K562 (cell line): ENCODE data around the gene PRKCQ. TPM values are rescaled to one million over a fixed set of nuclear protein-coding genes. Genes with fewer than 3 reads are reported as not detected.

Experiments used
- ATAC-seq: fragments of 200-7000 bp; cut with Tn5 transposase; 3 replicates; pipeline ENCODE4 v1.9.1; 2020; ENCODE audit warnings: moderate library complexity
- BruUV-seq: library from RNA; stranded (reverse); fragments of 400-500 nt; replicated peaks from 2 replicates; lab custom pipeline; 2021; lab: Mats Ljungman, UMichigan
- CTCF ChIA-PET: fragments of 300-600 bp; formaldehyde crosslinking; extraction: SDS; loops from one replicate; lab custom pipeline; 2021; ENCODE audit warnings: low intra/inter-chr PET ratio; lab: Yijun Ruan, JAX
- POLR2A ChIA-PET: fragments of 300-600, 350-650 bp; sonication (Branson Sonifier 250); formaldehyde crosslinking; extraction: SDS; loops from one replicate; lab custom pipeline; 2021; ENCODE audit warnings: antibody characterized with exemption, inconsistent platforms; lab: Yijun Ruan, JAX
- DNase-seq, 4 experiments: peaks; one replicate each; pipeline versions ENCODE4 v3.0.0 to v3.0.0-alpha.2; 2011 to 2018; ENCODE audit warnings: low spot score in 3 of 4, mixed read lengths in 3 of 4; ENCODE audit errors: extremely low read depth in 1 of 4
- FAIRE-seq: peaks from 2 replicates; lab custom pipeline; 2011; peaks lifted over from hg19 to GRCh38; lab: Jason Lieb, UNC
- H2AFZ ChIP-seq: 2 replicates; pipeline ENCODE4 v1.6.0; 2011; ENCODE audit warnings: low read depth, low read length, control low read depth, inconsistent platforms
- H3K27ac ChIP-seq: fragments of 200-600 bp; 3 replicates; pipeline ENCODE4 v1.8.0; 2011; ENCODE audit warnings: low read depth, mild to moderate bottlenecking, control low read depth, inconsistent platforms, low read length, moderate library complexity, mixed read lengths; ENCODE audit errors: extremely low read depth
- H3K27me3 ChIP-seq, 2 experiments: fragments of 300-600 bp in 1 of 2; 2 replicates in 1 of 2; 3 replicates in 1 of 2; pipeline versions ENCODE4 v1.6.0 to v1.8.0; 2011; ENCODE audit warnings: inconsistent platforms in 2 of 2, low read length in 2 of 2, mild to moderate bottlenecking in 1 of 2, mixed read lengths in 1 of 2, moderate library complexity in 1 of 2; ENCODE audit not compliant: control insufficient read depth in 2 of 2, insufficient read depth in 2 of 2
- H3K36me3 ChIP-seq: fragments of 300-600 bp; 3 replicates; pipeline ENCODE4 v1.8.0; 2011; ENCODE audit warnings: mild to moderate bottlenecking, low read length, inconsistent platforms; ENCODE audit not compliant: control insufficient read depth, insufficient read depth
- H3K4me1 ChIP-seq, 2 experiments: fragments of 200-600 bp in 1 of 2; replicated peaks in 1 of 2; 2 replicates in 1 of 2; 3 replicates in 1 of 2; pipeline versions ENCODE4 v1.5.1 to v1.8.0; 2011; ENCODE audit warnings: inconsistent platforms in 2 of 2, low read length in 2 of 2, mild to moderate bottlenecking in 1 of 2, mixed read lengths in 1 of 2, moderate library complexity in 1 of 2; ENCODE audit not compliant: control insufficient read depth in 2 of 2, insufficient read depth in 2 of 2
- H3K4me2 ChIP-seq: 2 replicates; pipeline ENCODE4 v1.6.1; 2011; ENCODE audit warnings: low read length, control low read depth, inconsistent platforms, mixed read lengths; ENCODE audit not compliant: insufficient read depth
- H3K4me3 ChIP-seq: fragments of 200-600 bp; sonication (generic), shearing (Covaris generic); 2 replicates; pipeline ENCODE4 v1.5.1; 2016; ENCODE audit warnings: control low read depth, inconsistent platforms
- H3K79me2 ChIP-seq: fragments of 200-600 bp; 3 replicates; pipeline ENCODE4 v1.8.0; 2011; ENCODE audit warnings: low read length, inconsistent platforms; ENCODE audit not compliant: control insufficient read depth, insufficient read depth
- H3K9ac ChIP-seq, 2 experiments: 2 replicates each; pipeline versions ENCODE4 v1.6.0 to v1.6.1; 2011; ENCODE audit warnings: low read depth in 2 of 2, low read length in 2 of 2, control low read depth in 1 of 2, inconsistent platforms in 1 of 2, mild to moderate bottlenecking in 1 of 2, mixed read lengths in 1 of 2; ENCODE audit not compliant: insufficient read depth in 1 of 2
- H3K9me1 ChIP-seq: one replicate; pipeline ENCODE4 v1.6.0; 2011; ENCODE audit warnings: inconsistent platforms, mild to moderate bottlenecking, low read length, moderate library complexity; ENCODE audit not compliant: control insufficient read depth, insufficient read depth
- H3K9me3 ChIP-seq: replicated peaks from 2 replicates; pipeline ENCODE4 v1.5.1; 2011; ENCODE audit warnings: low read depth, low read length, inconsistent platforms; ENCODE audit not compliant: control insufficient read depth, insufficient read depth
- H4K20me1 ChIP-seq: replicated peaks from 2 replicates; pipeline ENCODE4 v1.6.1; 2011; ENCODE audit warnings: low read length, inconsistent platforms, mixed read lengths; ENCODE audit not compliant: control insufficient read depth, insufficient read depth
- CLOCK ChIP-seq: fragments of 250-450 bp; sonication (Bioruptor Pico); IDR thresholded peaks from 2 replicates; pipeline ENCODE4 v1.4.0; 2020; ENCODE audit warnings: mild to moderate bottlenecking, moderate library complexity, borderline replicate concordance
- IRF9 ChIP-seq: fragments of 450-650 bp; IDR thresholded peaks from 2 replicates; pipeline ENCODE4 v1.6.1; 2016; ENCODE audit warnings: missing biosample characterization, missing genetic modification characterization
- KDM2B ChIP-seq: fragments of 250-450 bp; sonication (Bioruptor Pico); IDR thresholded peaks from 2 replicates; pipeline ENCODE4 v1.8.0; 2021; ENCODE audit warnings: mild to moderate bottlenecking, moderate library complexity
- MAFK ChIP-seq: IDR thresholded peaks from 2 replicates; pipeline ENCODE4 v1.6.1; 2011; ENCODE audit warnings: low read length, improper control_type of control experiment
- MYC ChIP-seq, 2 experiments: fragments of 250-450 bp in 1 of 2; sonication (Bioruptor Pico) in 1 of 2; IDR thresholded peaks; 2 replicates each; pipeline versions ENCODE4 v1.5.1 to v1.6.1; 2012 to 2021; ENCODE audit warnings: low read depth in 2 of 2, borderline replicate concordance in 1 of 2, improper control_type of control experiment in 1 of 2, low read length in 1 of 2, mild to moderate bottlenecking in 1 of 2, moderate library complexity in 1 of 2
- MYNN ChIP-seq, 2 experiments: sonication (generic); formaldehyde crosslinking in 1 of 2; IDR thresholded peaks; 2 replicates each; pipeline versions ENCODE4 v1.5.0 to v1.6.1; 2016 to 2020; ENCODE audit warnings: antibody characterized with exemption in 1 of 2, missing genetic modification reagents in 1 of 2
- NFYB ChIP-seq: IDR thresholded peaks from 2 replicates; pipeline ENCODE4 v1.6.1; 2011; ENCODE audit warnings: mild to moderate bottlenecking, moderate library complexity; ENCODE audit not compliant: insufficient read length; ENCODE audit errors: extremely low read depth
- NRF1 ChIP-seq, 2 experiments: fragments of 450-650 bp; IDR thresholded peaks in 1 of 2; conservative IDR thresholded peaks in 1 of 2; 2 replicates each; pipeline ENCODE4 v1.6.1; 2014; ENCODE audit warnings: mild to moderate bottlenecking in 2 of 2
- ZNF217 ChIP-seq: sonication (generic); formaldehyde crosslinking; IDR thresholded peaks from 2 replicates; pipeline ENCODE4 v1.8.0; 2022; ENCODE audit warnings: mild to moderate bottlenecking, missing genetic modification reagents
- WGBS: fragments of 100-300 bp; shearing (Covaris generic); methylation state at CpG from one replicate; pipeline ENCODE4 v1.1.6; 2016; ENCODE audit warnings: low coverage, mixed read lengths; ENCODE audit not compliant: insufficient coverage; ENCODE audit errors: missing lambda C conversion rate; 5-methylcytosine and 5-hydroxymethylcytosine counted together
- in situ Hi-C: fragments of 300-500 bp; cut with MboI; formaldehyde crosslinking; loops from 4 replicates; pipeline ENCODE4 v1.15.0; 2018; ENCODE audit warnings: inconsistent platforms, mixed read lengths
- intact Hi-C: fragments of 100-400 bp; cut with micrococcal nuclease; formaldehyde crosslinking; loops from 2 replicates; pipeline ENCODE4 v1.14.2; 2022
- polyA plus RNA-seq, 8 experiments: library from polyadenylated mRNA; depleted of rRNA in 4 of 8; stranded (reverse) in 5 of 8; unstranded in 3 of 8; fragments of >200 nt; fragmentation: Nextera tagmentation in 2 of 8; fragmentation: Illumina TruSeq in 1 of 8; extraction: Ambion mirVana in 2 of 8; extraction: Trizol in 1 of 8; gene quantifications; 2 replicates each; pipeline versions ENCODE4 v1.2.1 to v1.2.3, GENCODE V29; 2011 to 2014; ENCODE audit warnings: inconsistent platforms in 1 of 8, missing spikeins in 1 of 8
- total RNA-seq, 7 experiments: library from RNA; depleted of rRNA in 6 of 7; stranded (reverse); fragments of >200 nt in 6 of 7; fragmentation: Illumina TruSeq in 2 of 7; extraction: Trizol in 2 of 7; gene quantifications; 2 replicates each; pipeline versions ENCODE4 v1.2.1 to v1.2.3, GENCODE V29; 2011 to 2021; ENCODE audit warnings: low replicate concordance in 1 of 7

Gene PRKCQ
- total and polyA plus RNA-seq, 9 of the 15 experiments (the other 6 are each of a cell fraction or from before 2014, with no cell fraction given): 4.4 to 23.3 (median 14.6) TPM

DNA sequence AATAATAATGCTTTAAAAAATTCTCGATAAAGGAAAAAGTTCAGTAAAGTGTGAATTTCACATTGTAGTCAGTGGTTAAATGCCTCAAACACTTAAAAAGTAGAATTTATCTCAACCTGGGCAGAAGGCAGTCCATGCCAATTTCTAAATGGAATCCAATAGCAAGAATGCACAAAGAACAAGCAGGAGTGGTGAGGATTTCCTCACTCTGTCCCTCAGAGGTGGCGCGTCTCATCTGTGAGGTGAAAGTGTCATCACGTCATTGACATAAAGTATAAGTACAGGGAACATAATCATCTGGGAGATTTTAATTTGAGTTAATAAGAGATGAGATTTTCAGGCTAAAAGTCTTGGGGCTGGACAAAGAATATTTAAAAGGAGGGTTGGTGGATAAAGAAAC lies 10.0 kb upstream of the PRKCQ start (continued):
- TF ChIP-seq MAFK (no peak), NFYB (no peak)

- no TSS peak for BruUV-seq
- Histone ChIP-seq H3K9ac (no peak overlapping the region), H3K9me3 (no peaks in the 10 kb centered on the region), H3K27ac (no peak overlapping the region), H3K79me2 (no peaks in the 10 kb centered on the region), H2AFZ (no peak overlapping the region), H3K4me2 (no peak overlapping the region), H3K4me3 (no peak overlapping the region), H3K27me3 (no peaks in the 10 kb centered on the region), H3K9me1 (no peaks in the 10 kb centered on the region), H3K36me3 (peaks cover 31% of the 10 kb centered on the region), H3K4me1 (no peaks in the 10 kb centered on the region), H4K20me1 (no peaks in the 10 kb centered on the region)
- ATAC-seq: no peak; the same call in 2 of the 3 replicates
- no peak for DNase-seq
- no peak for FAIRE-seq
- intact Hi-C loops (no loop called here), in situ Hi-C loops (no loop called here)
- WGBS: 84% methylated on average over 10 of the region's 11 CpGs
- CTCF ChIA-PET: no interaction called here
- TF ChIP-seq CLOCK (CRISPR knock-in tag): no peak
- TF ChIP-seq NRF1 (conservative IDR thresholded peaks at IDR 0.05 in 1 of 2, IDR thresholded peaks at IDR 0.05 in 1 of 2): no peak
- no peak for TF ChIP-seq IRF9 (tag)
- no peak for TF ChIP-seq ZNF217
- no peak for TF ChIP-seq MYC (IDR thresholded peaks at IDR 0.05; ENCODE audit: low read depth, low read length)
- no peak for TF ChIP-seq MYC (CRISPR knock-in tag; IDR thresholded peaks at IDR 0.05; ENCODE audit: borderline replicate concordance, low read depth)
- no peak for TF ChIP-seq MYNN (IDR thresholded peaks at IDR 0.05)
- TF ChIP-seq MYNN (CRISPR knock-in tag; IDR thresholded peaks at IDR 0.05): no peak
- no peak for TF ChIP-seq KDM2B
- POLR2A ChIA-PET: interaction anchor here (0.6 to 1.4 kb wide), 5 partner anchors 9 to 115 kb away, joined by 3 to 5 read pairs (median 3); partner anchors contain the start of gene PRKCQ
Observed at GRCh38 chr10:6589287-6590094, 9.4 kb upstream of the PRKCQ start.
